Fibroblast of the aortic adventitia (primary cell): Measurements from ENCODE around the gene SH2D7. TPM values are rescaled to one million over a fixed set of nuclear protein-coding genes. Genes with fewer than 3 reads are reported as not detected.

Experiments
- DNase-seq: peaks from one replicate; pipeline ENCODE4 v3.0.0-alpha.2; 2010; ENCODE audit warnings: low read depth
- H3K4me3 ChIP-seq: 2 replicates; pipeline ENCODE4 v1.5.1; 2011; ENCODE audit warnings: low read depth, mild to moderate bottlenecking, control low read depth, low read length, moderate library complexity
- total RNA-seq: library from RNA; depleted of rRNA; stranded (reverse); fragments of >200 nt; gene quantifications from 2 replicates; pipeline ENCODE4 v1.2.3, GENCODE V29; 2012; ENCODE audit warnings: low replicate concordance
- TF ChIP-seq, protein P1 (sequence below): IDR thresholded peaks from 2 replicates; pipeline ENCODE4 v1.5.1; 2011; ENCODE audit warnings: mild to moderate bottlenecking, low read length, control low read depth, inconsistent platforms; ENCODE audit not compliant: insufficient read depth

SH2D7 gene
- total RNA-seq: not detected in 2 replicates

DNA sequence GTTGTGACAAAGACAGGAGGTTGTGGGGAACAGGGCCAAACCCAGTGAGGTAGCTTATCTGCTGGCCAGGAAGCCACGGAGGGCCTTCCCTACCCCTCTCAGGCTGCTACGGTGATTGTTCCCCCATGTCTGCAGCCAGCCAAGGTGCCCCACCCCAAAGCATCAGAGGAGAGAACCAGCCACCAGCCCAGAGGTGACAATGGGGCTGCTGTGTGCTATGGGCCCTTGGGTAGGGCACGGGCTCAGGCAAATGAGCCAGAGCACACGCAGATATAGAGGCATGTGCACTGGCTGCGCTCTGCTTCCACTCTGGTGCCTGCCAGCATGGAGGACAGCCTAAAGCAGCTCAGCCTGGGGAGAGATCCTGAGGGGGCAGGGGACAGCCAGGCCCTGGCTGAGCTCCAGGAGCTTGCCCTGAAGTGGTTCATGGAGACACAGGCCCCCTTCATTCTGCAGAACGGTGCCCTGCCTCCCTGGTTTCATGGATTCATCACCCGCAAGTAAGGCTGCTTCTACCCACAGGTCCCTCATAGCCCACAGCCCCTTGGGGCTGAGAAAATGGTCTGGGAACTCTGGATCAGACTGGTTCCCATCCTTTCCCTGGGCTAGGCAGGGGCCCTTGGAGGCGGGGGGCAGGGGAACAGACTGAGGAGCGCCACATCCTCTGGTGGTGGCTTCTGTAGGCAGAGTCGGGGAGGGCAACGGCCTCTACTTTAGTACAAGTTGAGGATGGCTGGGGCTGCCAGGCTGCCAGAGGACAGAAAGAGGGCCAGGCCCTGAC lies at the start of gene SH2D7:
TSS of gene SH2D7 (plus strand) at position 301 of the 781 bp plus-strand sequence. CDS start at position 325, 24 bp downstream.
- TF ChIP-seq, protein P1, sequence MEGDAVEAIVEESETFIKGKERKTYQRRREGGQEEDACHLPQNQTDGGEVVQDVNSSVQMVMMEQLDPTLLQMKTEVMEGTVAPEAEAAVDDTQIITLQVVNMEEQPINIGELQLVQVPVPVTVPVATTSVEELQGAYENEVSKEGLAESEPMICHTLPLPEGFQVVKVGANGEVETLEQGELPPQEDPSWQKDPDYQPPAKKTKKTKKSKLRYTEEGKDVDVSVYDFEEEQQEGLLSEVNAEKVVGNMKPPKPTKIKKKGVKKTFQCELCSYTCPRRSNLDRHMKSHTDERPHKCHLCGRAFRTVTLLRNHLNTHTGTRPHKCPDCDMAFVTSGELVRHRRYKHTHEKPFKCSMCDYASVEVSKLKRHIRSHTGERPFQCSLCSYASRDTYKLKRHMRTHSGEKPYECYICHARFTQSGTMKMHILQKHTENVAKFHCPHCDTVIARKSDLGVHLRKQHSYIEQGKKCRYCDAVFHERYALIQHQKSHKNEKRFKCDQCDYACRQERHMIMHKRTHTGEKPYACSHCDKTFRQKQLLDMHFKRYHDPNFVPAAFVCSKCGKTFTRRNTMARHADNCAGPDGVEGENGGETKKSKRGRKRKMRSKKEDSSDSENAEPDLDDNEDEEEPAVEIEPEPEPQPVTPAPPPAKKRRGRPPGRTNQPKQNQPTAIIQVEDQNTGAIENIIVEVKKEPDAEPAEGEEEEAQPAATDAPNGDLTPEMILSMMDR: no peak
- peak; percentile 39 for DNase-seq
- no peak within 1 kb of the TSS for H3K4me3 ChIP-seq

DNA sequence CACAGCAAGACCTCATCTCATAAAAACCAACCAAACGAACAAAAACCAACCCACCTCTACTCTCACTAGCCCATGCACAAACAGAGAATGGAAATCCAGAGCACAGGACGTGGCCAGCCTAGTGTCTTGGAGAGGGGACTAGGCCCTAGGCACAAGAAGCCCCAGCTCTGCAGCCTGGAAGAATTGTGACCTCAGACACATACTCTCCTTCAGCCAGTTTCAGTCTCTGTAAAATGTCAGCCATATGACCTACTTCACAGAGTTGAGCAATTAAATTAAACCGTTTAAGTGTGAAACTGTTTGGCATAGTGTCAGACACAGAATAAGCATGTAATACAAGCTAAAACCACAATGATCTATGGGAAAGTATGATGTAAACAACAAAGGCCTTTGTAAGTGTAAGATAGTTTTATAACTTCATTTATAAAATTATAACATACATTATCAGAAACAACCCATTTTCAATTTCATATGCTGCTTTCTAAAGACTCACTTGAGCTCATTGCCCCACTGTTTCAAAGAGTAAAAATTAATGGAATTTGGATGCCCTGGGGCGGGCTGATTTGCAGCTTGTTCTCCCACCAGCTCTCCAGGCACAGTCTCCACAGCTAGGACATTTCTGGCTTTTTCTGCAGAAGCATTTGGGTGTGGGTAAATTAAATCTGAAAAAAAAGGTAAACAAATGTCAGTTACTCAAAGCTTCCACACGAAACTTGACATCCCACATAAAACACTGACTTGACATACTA lies 47.8 kb upstream of the SH2D7 start:
- TF ChIP-seq, protein P1: no peak
- no peak for DNase-seq

DNA sequence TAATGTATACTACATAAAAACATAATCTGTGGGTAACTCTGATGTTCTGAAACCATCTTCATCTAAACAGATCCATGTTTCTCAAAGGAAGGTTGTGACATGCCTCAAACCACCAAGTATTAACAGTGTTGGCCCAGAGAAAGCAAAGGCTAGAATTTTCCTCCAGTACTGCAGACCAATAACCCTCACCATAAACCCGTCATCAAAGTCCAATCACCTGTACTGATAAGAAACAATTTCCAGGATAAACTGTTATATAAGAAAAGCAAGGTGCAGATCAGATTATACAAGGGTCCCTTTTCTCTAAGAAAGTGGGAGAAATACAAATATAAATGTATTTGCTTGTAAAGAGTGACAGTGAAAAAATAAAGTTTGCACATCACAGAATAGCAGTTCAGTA lies 47.2 kb upstream of the SH2D7 start:
- H3K4me3 ChIP-seq: no peak overlapping the region
- DNase-seq: no peak
- TF ChIP-seq, protein P1: no peak

More for the DNA sequence above, 47.8 kb upstream of the SH2D7 start:
- no peak overlapping the region for H3K4me3 ChIP-seq

DNA sequence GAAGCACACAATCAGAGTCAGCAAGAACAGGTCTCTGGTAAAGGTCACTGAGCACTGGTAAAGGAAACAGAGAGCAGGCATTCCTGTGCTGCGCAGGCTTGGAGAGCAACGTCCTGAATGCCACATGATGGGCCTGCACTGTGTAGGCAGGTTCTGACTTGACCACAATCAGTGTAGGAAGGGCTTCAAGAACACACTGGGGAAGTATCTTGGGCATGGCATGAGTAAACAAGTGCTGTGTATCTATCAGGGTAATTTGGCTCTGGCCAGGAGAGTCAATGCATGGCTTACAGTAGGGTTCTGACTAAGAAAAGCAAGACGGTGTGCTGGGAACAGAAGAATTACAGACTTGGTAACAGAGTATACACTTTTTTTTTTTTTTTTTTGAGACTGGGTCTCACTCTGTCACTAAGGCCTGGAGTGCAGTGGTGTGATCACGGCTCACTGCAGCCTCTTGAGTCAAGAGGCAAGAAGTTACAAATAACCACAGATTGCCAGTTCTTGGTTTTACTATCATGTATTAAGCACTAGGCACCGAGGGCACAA lies 45.5 kb upstream of the SH2D7 start:
- no peak for DNase-seq
- TF ChIP-seq, protein P1: no peak
- no peak overlapping the region for H3K4me3 ChIP-seq

DNA sequence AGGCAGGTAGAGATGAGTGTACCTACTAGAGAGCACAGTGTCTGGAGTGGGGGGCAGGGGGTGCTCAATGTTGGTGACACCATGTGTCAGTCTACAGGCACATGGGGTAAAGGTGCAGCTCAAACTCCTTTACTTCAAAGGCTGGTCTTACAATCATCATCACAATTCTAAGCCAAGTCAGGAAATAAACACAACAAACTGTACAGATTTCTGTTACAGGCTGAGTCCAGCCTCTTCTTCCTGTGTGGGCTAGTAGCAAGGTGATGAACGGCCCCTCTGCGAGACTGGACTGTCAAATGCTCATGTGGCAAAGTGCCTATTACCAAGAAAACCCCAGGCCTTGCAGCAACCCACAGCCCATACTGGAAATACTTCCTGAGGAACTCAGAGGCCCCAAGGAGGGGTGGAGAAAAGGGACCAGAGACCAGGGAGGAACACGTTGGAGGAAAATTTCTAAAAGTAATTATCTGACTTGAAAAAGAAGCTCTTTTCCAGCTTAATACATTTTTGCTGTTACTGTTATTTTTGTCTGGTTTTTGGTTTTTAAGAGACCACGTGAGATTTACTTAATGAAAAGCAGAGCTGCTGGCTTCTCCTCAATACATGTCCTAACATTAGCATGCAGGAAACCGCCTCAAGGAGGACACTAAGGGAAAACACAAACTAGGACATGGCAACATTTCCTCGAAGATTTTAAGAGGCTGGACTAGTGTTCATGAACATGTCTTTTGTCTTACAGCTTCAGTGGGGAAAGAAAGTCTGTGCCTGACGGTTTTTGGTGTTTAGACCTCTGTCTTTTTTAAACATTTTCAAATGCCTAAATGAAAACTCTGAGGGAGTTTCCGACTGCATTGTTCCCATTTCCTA lies 44.4 kb upstream of the SH2D7 start:
- TF ChIP-seq, protein P1: peak; percentile 6
- peak; percentile 79 for DNase-seq
- no peak overlapping the region for H3K4me3 ChIP-seq

DNA sequence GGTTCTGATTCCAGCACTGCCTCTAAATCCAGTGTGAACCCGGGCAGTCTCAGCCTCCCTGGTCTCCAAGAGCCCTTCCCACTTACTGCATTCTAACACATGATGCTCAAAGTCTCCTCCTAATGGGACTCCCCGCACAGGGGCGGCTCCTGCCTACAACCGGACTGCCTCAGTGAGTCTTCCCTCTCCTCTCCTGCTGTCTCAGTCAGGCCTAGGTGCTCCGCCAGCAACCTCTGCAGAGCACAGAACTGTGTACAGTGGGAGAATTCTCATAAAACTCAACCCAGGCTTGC lies 43.8 kb upstream of the SH2D7 start:
- H3K4me3 ChIP-seq: no peak overlapping the region
- TF ChIP-seq, protein P1: peak; percentile 0
- DNase-seq: no peak
